HEK293 (cell line): ENCODE data around the gene PRCP.
A peak's percentile ranks its signal among the peaks of the same experiment; 100 is the strongest.

ENCODE experiments used
- CTCF ChIA-PET: fragments of 350-600 bp; formaldehyde crosslinking; extraction: SDS; loops from one replicate; lab custom pipeline; 2021; ENCODE audit warnings: antibody characterized with exemption; lab: Yijun Ruan, JAX
- POLR2A ChIA-PET: fragments of 300-600 bp; formaldehyde crosslinking; extraction: SDS; loops from one replicate; lab custom pipeline; 2020; ENCODE audit warnings: antibody characterized with exemption, inconsistent platforms; lab: Yijun Ruan, JAX
- H3K27ac ChIP-seq: fragments of 200-500 bp; sonication (Bioruptor generic); 2 replicates; pipeline ENCODE4 v1.5.1; 2014; ENCODE audit warnings: low read depth, low read length, control low read depth, inconsistent platforms; ENCODE audit errors: extremely low read depth
- H3K36me3 ChIP-seq, 2 experiments: fragments of 200-500 bp in 1 of 2; sonication (Bioruptor generic) in 1 of 2; 1 replicate in 1 of 2; 2 replicates in 1 of 2; pipeline ENCODE4 v1.5.1; 2014 to 2017; ENCODE audit warnings: inconsistent platforms in 2 of 2, low read length in 2 of 2; ENCODE audit not compliant: control insufficient read depth in 2 of 2, insufficient read depth in 1 of 2
- H3K4me1 ChIP-seq: fragments of 200-500 bp; sonication (Bioruptor generic); 2 replicates; pipeline ENCODE4 v1.5.1; 2014; ENCODE audit warnings: mild to moderate bottlenecking, low read length, inconsistent platforms; ENCODE audit not compliant: control insufficient read depth, insufficient read depth
- H3K4me3 ChIP-seq: 2 replicates; pipeline ENCODE4 v1.5.1; 2011; ENCODE audit warnings: low read depth, mild to moderate bottlenecking, control low read depth, low read length, moderate library complexity
- H3K9me3 ChIP-seq: fragments of 200-500 bp; sonication (Bioruptor generic); 2 replicates; pipeline ENCODE4 v1.5.1; 2014; ENCODE audit warnings: low read depth, low read length, inconsistent platforms; ENCODE audit not compliant: control insufficient read depth, insufficient read depth
- FEZF1 ChIP-seq: fragments of 450-650 bp; formaldehyde crosslinking; IDR thresholded peaks from 2 replicates; pipeline ENCODE4 v1.5.1; 2016; ENCODE audit warnings: missing biosample characterization, missing genetic modification characterization
- GLIS2 ChIP-seq: fragments of 450-650 bp; formaldehyde crosslinking; IDR thresholded peaks from 2 replicates; pipeline ENCODE4 v1.5.1; 2016; ENCODE audit warnings: missing biosample characterization, missing genetic modification characterization
- IKZF3 ChIP-seq: fragments of 450-650 bp; IDR thresholded peaks from 2 replicates; pipeline ENCODE4 v1.5.0; 2018; ENCODE audit warnings: missing biosample characterization, mild to moderate bottlenecking, missing genetic modification characterization, moderate library complexity
- KLF9 ChIP-seq: fragments of 450-650 bp; formaldehyde crosslinking; IDR thresholded peaks from 2 replicates; pipeline ENCODE4 v1.5.1; 2016; ENCODE audit warnings: missing biosample characterization, missing genetic modification characterization, low read depth
- MEIS1 ChIP-seq: sonication (generic); formaldehyde crosslinking; IDR thresholded peaks from 2 replicates; pipeline ENCODE4 v1.8.1; 2022; ENCODE audit warnings: missing genetic modification reagents, mild to moderate bottlenecking, borderline replicate concordance
- MZF1 ChIP-seq: fragments of 450-650 bp; formaldehyde crosslinking; IDR thresholded peaks from 2 replicates; pipeline ENCODE4 v1.5.1; 2017; ENCODE audit warnings: missing biosample characterization, missing genetic modification characterization, borderline replicate concordance
- SCRT2 ChIP-seq: fragments of 450-650 bp; formaldehyde crosslinking; IDR thresholded peaks from 2 replicates; pipeline ENCODE4 v1.5.1; 2016; ENCODE audit warnings: missing biosample characterization, missing genetic modification characterization
- SETDB1 ChIP-seq: IDR thresholded peaks from one replicate; pipeline ENCODE4 v1.6.1; 2017; ENCODE audit warnings: mild to moderate bottlenecking, low read length, moderate library complexity, mixed read lengths; ENCODE audit not compliant: insufficient read length
- WT1 ChIP-seq: fragments of 450-650 bp; formaldehyde crosslinking; IDR thresholded peaks from 2 replicates; pipeline ENCODE4 v1.5.1; 2016; ENCODE audit warnings: missing biosample characterization, missing genetic modification characterization
- YY1 ChIP-seq: fragments of 450-650 bp; formaldehyde crosslinking; IDR thresholded peaks from 2 replicates; pipeline ENCODE4 v1.5.1; 2018; ENCODE audit warnings: missing biosample characterization, missing genetic modification characterization
- ZFHX2 ChIP-seq: fragments of 450-650 bp; formaldehyde crosslinking; conservative IDR thresholded peaks from 2 replicates; pipeline ENCODE4 v1.5.1; 2016; ENCODE audit warnings: missing biosample characterization, missing genetic modification characterization
- ZNF132 ChIP-seq: fragments of 450-650 bp; formaldehyde crosslinking; IDR thresholded peaks from 2 replicates; pipeline ENCODE4 v1.5.1; 2017; ENCODE audit warnings: missing biosample characterization, missing genetic modification characterization, borderline replicate concordance
- ZNF133 ChIP-seq: fragments of 450-650 bp; formaldehyde crosslinking; IDR thresholded peaks from 2 replicates; pipeline ENCODE4 v1.5.1; 2016; ENCODE audit warnings: missing biosample characterization, missing genetic modification characterization
- ZNF155 ChIP-seq: fragments of 450-650 bp; formaldehyde crosslinking; IDR thresholded peaks from 2 replicates; pipeline ENCODE4 v1.5.1; 2016; ENCODE audit warnings: missing biosample characterization, missing genetic modification characterization
- ZNF18 ChIP-seq: fragments of 450-650 bp; formaldehyde crosslinking; IDR thresholded peaks from 2 replicates; pipeline ENCODE4 v1.5.1; 2016; ENCODE audit warnings: missing biosample characterization, missing genetic modification characterization
- ZNF184 ChIP-seq: fragments of 450-650 bp; IDR thresholded peaks from 2 replicates; pipeline ENCODE4 v1.5.1; 2018; ENCODE audit warnings: missing biosample characterization, mild to moderate bottlenecking, missing genetic modification characterization
- ZNF2 ChIP-seq: fragments of 450-650 bp; formaldehyde crosslinking; IDR thresholded peaks from 2 replicates; pipeline ENCODE4 v1.5.1; 2016; ENCODE audit warnings: missing biosample characterization, missing genetic modification characterization
- ZNF211 ChIP-seq: fragments of 450-650 bp; formaldehyde crosslinking; IDR thresholded peaks from 2 replicates; pipeline ENCODE4 v1.5.1; 2016; ENCODE audit warnings: low read depth, missing biosample characterization, missing genetic modification characterization
- ZNF221 ChIP-seq: fragments of 450-650 bp; formaldehyde crosslinking; IDR thresholded peaks from 2 replicates; pipeline ENCODE4 v1.5.1; 2017; ENCODE audit warnings: missing biosample characterization, missing genetic modification characterization, borderline replicate concordance
- ZNF23 ChIP-seq: fragments of 450-650 bp; formaldehyde crosslinking; IDR thresholded peaks from 2 replicates; pipeline ENCODE4 v1.5.1; 2016; ENCODE audit warnings: missing biosample characterization, missing genetic modification characterization, borderline replicate concordance
- ZNF311 ChIP-seq: fragments of 450-650 bp; formaldehyde crosslinking; IDR thresholded peaks from 2 replicates; pipeline ENCODE4 v1.5.1; 2017; ENCODE audit warnings: missing biosample characterization, missing genetic modification characterization, borderline replicate concordance
- ZNF350 ChIP-seq: fragments of 450-650 bp; formaldehyde crosslinking; IDR thresholded peaks from 2 replicates; pipeline ENCODE4 v1.5.0; 2017; ENCODE audit warnings: missing biosample characterization, mild to moderate bottlenecking, missing genetic modification characterization
- ZNF354C ChIP-seq: fragments of 450-650 bp; formaldehyde crosslinking; IDR thresholded peaks from 2 replicates; pipeline ENCODE4 v1.5.1; 2016; ENCODE audit warnings: missing biosample characterization, missing genetic modification characterization, low read depth, borderline replicate concordance
- ZNF37A ChIP-seq: fragments of 450-650 bp; IDR thresholded peaks from 2 replicates; pipeline ENCODE4 v1.5.1; 2018; ENCODE audit warnings: missing biosample characterization, missing genetic modification characterization
- ZNF48 ChIP-seq: fragments of 450-650 bp; formaldehyde crosslinking; IDR thresholded peaks from 2 replicates; pipeline ENCODE4 v1.5.1; 2016; ENCODE audit warnings: missing biosample characterization, missing genetic modification characterization
- ZNF529 ChIP-seq: fragments of 450-650 bp; formaldehyde crosslinking; IDR thresholded peaks from 2 replicates; pipeline ENCODE4 v1.5.1; 2017; ENCODE audit warnings: missing genetic modification characterization, missing biosample characterization; ENCODE audit not compliant: insufficient replicate concordance
- ZNF548 ChIP-seq: fragments of 450-650 bp; formaldehyde crosslinking; IDR thresholded peaks from 2 replicates; pipeline ENCODE4 v1.5.1; 2016; ENCODE audit warnings: missing biosample characterization, missing genetic modification characterization
- ZNF707 ChIP-seq: fragments of 450-650 bp; formaldehyde crosslinking; IDR thresholded peaks from 2 replicates; pipeline ENCODE4 v1.5.1; 2016; ENCODE audit warnings: missing biosample characterization, missing genetic modification characterization
- ZNF830 ChIP-seq: fragments of 450-650 bp; IDR thresholded peaks from 2 replicates; pipeline ENCODE4 v1.5.0; 2018; ENCODE audit warnings: missing biosample characterization, missing genetic modification characterization, low read depth, mild to moderate bottlenecking, moderate library complexity

The PRCP gene

DNA sequence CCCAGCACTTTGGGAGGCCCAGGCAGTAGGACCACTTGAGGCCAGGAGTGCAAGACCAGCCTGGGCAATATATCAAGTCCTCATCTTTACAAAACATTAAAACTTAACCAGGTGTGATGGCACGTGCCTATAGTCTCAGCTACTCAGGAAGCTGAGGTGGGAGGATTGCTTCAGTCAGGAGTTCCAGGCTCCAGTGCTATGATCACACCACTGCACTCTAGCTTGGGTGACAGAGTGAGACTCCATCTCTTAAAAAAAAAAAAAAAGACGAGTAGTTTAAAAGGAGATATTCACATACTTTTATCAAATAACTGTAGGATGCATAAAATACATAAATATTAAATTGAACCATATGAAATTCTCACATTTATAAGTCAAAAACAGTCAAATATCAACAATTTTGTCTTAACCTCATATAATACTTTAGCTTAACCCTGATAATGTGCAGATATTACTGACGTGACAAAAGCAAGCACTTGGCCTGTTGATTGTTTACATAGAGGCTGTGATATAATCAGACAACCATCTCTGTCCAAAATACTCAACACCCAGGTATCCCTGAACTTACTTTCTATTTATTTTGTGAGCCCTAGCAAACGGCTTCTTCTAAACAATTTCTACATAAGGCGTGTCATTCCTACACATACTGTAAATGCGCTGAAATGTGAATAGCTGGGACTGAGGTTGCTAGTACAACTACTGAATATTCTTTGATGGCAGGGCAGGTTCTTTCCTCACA is 57.0 kb downstream of the PRCP start:
- no peaks in the 10 kb centered on the region for H3K4me1 ChIP-seq
- CTCF ChIA-PET = interaction anchor here (0.6 to 1.0 kb wide), 3 partner anchors 24 to 68 kb away, joined by 3 to 6 read pairs (median 4); no protein-coding TSS in a partner anchor
- no peak overlapping the region for H3K27ac ChIP-seq
- H3K36me3 ChIP-seq = peaks cover 0 to 2% of the 10 kb centered on the region in 2 experiments; a peak in 1 of 3 replicates
- TF ChIP-seq ZNF48 = no peak
- TF ChIP-seq ZNF830 (tag by site-specific recombination) = no peak
- no peak for TF ChIP-seq FEZF1 (tag by site-specific recombination)
- TF ChIP-seq WT1 (tag by site-specific recombination) = no peak
- POLR2A ChIA-PET = no interaction called here
- H3K9me3 ChIP-seq = no peaks in the 10 kb centered on the region
- no peak overlapping the region for H3K4me3 ChIP-seq

DNA sequence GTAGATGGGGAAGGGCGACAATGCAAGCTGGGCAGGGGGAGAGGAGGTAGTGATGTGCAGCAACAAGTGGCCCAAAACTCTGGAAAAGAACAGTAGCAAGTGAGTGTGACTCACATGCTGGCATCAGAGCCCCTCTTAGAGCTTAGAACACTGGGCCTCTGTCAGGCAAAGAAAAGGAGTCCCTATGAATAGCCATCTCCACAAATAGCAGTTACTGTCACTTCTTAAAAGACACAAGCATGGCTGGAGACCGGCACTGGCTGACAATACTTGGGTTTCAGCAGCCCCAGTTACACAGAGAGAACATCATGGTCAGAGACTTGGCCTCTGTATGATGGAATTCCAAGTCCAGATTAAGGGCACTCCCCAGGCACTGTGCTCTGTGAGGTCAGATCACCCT is 58.2 kb downstream of the PRCP start:
- ChIA-PET CTCF (no interaction called here), POLR2A (no interaction called here)
- Histone ChIP-seq H3K4me1 (no peaks in the 10 kb centered on the region), H3K36me3 (peaks cover 0 to 6% of the 10 kb centered on the region in 2 experiments; a peak in 1 of 3 replicates), H3K4me3 (no peak overlapping the region), H3K27ac (no peak overlapping the region), H3K9me3 (no peaks in the 10 kb centered on the region)
- TF ChIP-seq ZNF354C (no peak), SCRT2 (tag by site-specific recombination) (peak; percentile 58; the same call in 1 of the 2 replicates), MZF1 (tag by site-specific recombination) (no peak), ZFHX2 (tag by site-specific recombination) (no peak)

DNA sequence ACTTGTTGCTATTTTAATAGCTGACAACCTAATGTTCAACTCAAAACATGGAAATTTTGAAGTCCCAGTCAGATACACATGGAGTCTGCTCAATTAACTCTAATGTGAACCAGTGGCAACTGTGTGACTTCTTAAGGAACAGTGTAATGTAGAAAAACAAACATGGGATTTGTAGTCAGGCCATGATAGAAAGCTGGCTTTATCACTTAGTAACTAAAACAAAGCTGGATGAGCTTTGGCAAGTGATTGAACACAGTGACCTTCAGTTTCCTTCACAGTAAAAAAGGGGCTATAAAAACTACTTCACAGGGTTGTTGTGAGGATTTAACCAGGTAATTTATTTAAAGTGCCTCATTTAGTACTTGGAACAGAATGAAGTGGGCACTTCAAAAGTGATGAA is 62.6 kb downstream of the PRCP start:
- TF ChIP-seq ZNF132 (tag by site-specific recombination) = no peak
- TF ChIP-seq ZNF707 (tag by site-specific recombination) = no peak
- TF ChIP-seq ZNF133 (tag by site-specific recombination) = no peak
- no peak for TF ChIP-seq ZNF221 (tag by site-specific recombination)
- TF ChIP-seq KLF9 (tag by site-specific recombination) = no peak
- TF ChIP-seq ZNF350 (tag by site-specific recombination) = no peak
- TF ChIP-seq SETDB1 = no peak
- TF ChIP-seq ZNF354C = no peak
- TF ChIP-seq ZNF23 (tag by site-specific recombination) = no peak
- Histone ChIP-seq H3K27ac (no peak overlapping the region), H3K4me1 (no peaks in the 10 kb centered on the region), H3K4me3 (no peak overlapping the region), H3K9me3 (no peaks in the 10 kb centered on the region), H3K36me3 (peaks cover 0 to 21% of the 10 kb centered on the region in 2 experiments; a peak in 1 of 3 replicates)
- ChIA-PET CTCF (interaction anchor here (0.6 kb wide), 1 partner anchor 52 kb away, joined by 9 read pairs; no protein-coding TSS in a partner anchor), POLR2A (no interaction called here)

GRCh38 chr11:82832983-82833382 is 67.2 kb downstream of the PRCP start:
- CTCF ChIA-PET = interaction anchor here (1.7 kb wide), 1 partner anchor 34 kb away, joined by 8 read pairs; no protein-coding TSS in a partner anchor

More at GRCh38 chr11:82832983-82833382, 67.2 kb downstream of the PRCP start:
- H3K27ac ChIP-seq = no peak overlapping the region
- H3K36me3 ChIP-seq = peaks cover 0 to 17% of the 10 kb centered on the region in 2 experiments; a peak in 1 of 3 replicates
- H3K4me1 ChIP-seq = no peaks in the 10 kb centered on the region
- POLR2A ChIA-PET = no interaction called here
- TF ChIP-seq ZNF211 (tag by site-specific recombination) = no peak
- TF ChIP-seq GLIS2 (tag by site-specific recombination) = no peak
- TF ChIP-seq ZNF18 (tag by site-specific recombination) = no peak
- no peak for TF ChIP-seq ZNF184 (tag by site-specific recombination)
- TF ChIP-seq ZNF529 = no peak
- no peak for TF ChIP-seq ZNF2 (tag by site-specific recombination)
- TF ChIP-seq ZNF155 = no peak
- no peak for TF ChIP-seq ZNF37A
- no peak for TF ChIP-seq IKZF3 (tag by site-specific recombination)
- TF ChIP-seq ZNF221 (tag by site-specific recombination) = no peak
- TF ChIP-seq ZNF311 (tag by site-specific recombination) = no peak
- TF ChIP-seq YY1 (tag by site-specific recombination) = no peak
- no peak for TF ChIP-seq ZNF548
- TF ChIP-seq MEIS1 = no peak
- H3K9me3 ChIP-seq = no peaks in the 10 kb centered on the region
- no peak overlapping the region for H3K4me3 ChIP-seq
